PC-9 (cell line): ENCODE results near the gene SOX18.

ENCODE experiments used
- EZH2 ChIP-seq: fragments of 200-600 bp; sonication (generic); IDR thresholded peaks from 2 replicates; pipeline ENCODE4 v1.8.0; 2017; ENCODE audit warnings: antibody characterized with exemption, low read depth
- TF ChIP-seq, protein P1 (sequence below): fragments of 200-600 bp; sonication (generic); conservative IDR thresholded peaks from 2 replicates; pipeline ENCODE4 v1.6.1; 2017; ENCODE audit warnings: mixed run types, antibody characterized with exemption, mild to moderate bottlenecking, moderate library complexity

DNA sequence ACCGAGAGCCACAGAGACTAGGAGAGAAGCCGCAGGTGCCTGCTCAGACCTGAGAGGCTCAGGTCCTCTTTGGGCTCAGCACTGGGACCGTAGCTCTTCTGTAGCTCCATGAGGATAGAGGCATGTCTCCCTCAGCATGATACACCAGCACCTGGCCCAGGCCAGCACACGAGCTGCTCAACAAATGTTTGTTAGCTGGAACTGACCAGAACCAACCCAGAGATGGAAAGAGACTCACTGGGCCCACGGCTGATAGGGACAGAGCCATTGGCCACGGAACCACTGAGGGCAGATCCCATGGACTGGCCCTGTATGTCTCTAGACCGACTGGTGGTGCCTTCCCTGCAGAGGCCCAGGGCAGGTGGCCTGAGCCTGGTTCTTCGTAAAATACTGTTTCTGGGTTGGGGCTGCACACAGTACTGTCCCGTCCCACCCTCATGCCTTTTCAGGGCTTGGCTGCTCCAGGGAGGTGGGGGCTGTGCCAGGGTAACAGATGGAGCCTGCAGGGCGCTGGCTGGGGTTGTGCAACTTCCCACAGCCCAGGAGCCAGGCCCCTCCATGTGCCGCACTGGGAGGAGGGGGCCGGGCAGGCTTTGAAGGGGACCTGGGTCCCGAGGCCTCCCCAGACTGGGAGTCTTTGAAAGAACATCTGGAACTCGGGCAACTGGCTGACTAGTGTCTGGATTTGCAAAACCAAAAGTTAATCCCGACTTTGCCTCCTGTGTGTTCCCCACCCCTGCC, 8.2 kb downstream of the SOX18 start:
- TF ChIP-seq, protein P1, sequence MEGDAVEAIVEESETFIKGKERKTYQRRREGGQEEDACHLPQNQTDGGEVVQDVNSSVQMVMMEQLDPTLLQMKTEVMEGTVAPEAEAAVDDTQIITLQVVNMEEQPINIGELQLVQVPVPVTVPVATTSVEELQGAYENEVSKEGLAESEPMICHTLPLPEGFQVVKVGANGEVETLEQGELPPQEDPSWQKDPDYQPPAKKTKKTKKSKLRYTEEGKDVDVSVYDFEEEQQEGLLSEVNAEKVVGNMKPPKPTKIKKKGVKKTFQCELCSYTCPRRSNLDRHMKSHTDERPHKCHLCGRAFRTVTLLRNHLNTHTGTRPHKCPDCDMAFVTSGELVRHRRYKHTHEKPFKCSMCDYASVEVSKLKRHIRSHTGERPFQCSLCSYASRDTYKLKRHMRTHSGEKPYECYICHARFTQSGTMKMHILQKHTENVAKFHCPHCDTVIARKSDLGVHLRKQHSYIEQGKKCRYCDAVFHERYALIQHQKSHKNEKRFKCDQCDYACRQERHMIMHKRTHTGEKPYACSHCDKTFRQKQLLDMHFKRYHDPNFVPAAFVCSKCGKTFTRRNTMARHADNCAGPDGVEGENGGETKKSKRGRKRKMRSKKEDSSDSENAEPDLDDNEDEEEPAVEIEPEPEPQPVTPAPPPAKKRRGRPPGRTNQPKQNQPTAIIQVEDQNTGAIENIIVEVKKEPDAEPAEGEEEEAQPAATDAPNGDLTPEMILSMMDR, result no peak
- no peak for TF ChIP-seq EZH2
